B cell (primary cell): Measurements from ENCODE around the gene GALR2. TPM values are rescaled to one million over a fixed set of nuclear protein-coding genes. Genes with fewer than 3 reads are reported as not detected.
A peak's percentile ranks its signal among the peaks of the same experiment; 100 is the strongest.

Source experiments
- ATAC-seq: fragments of 200-7000 bp; cut with Tn5 transposase; one replicate; pipeline ENCODE4 v1.10.0; 2021; ENCODE audit warnings: low read depth, mild to moderate bottlenecking, moderate number of reproducible peaks, moderate library complexity
- CTCF ChIA-PET: fragments of 350-600 bp; sonication (Branson Sonifier 250); formaldehyde crosslinking; loops from one replicate; lab custom pipeline; 2021; ENCODE audit warnings: antibody characterized with exemption, inconsistent platforms; lab: Charles Lee
- POLR2A ChIA-PET: fragments of 350-600 bp; sonication (Branson Sonifier 250); formaldehyde crosslinking; loops from one replicate; lab custom pipeline; 2021; ENCODE audit warnings: antibody characterized with exemption; lab: Charles Lee
- DNase-seq: peaks from one replicate; pipeline ENCODE4 v3.0.0; 2013
- H2AFZ ChIP-seq: 2 replicates; pipeline ENCODE4 v1.6.1; 2012; ENCODE audit warnings: mild to moderate bottlenecking, low read depth, low read length; ENCODE audit not compliant: insufficient read depth, poor library complexity, severe bottlenecking
- H3K27ac ChIP-seq, 2 donors: 1 replicate in 1 of 2; 2 replicates in 1 of 2; pipeline ENCODE4 v1.5.1; 2012 to 2013; ENCODE audit warnings: low read length in 2 of 2, mild to moderate bottlenecking in 2 of 2, moderate library complexity in 1 of 2
- H3K27me3 ChIP-seq, 4 experiments: fragments of 200-600 bp in 1 of 4; sonication (generic) in 1 of 4; replicated peaks in 1 of 4; 1 replicate in 2 of 4; 2 replicates in 2 of 4; pipeline versions ENCODE4 v1.6.1 to v1.7.0; 2013 to 2016; ENCODE audit warnings: low read length in 3 of 4, mild to moderate bottlenecking in 2 of 4, mixed read lengths in 1 of 4, moderate library complexity in 1 of 4; ENCODE audit not compliant: insufficient read depth in 4 of 4, control insufficient read depth in 3 of 4; ENCODE audit errors: control extremely low read depth in 1 of 4
- H3K36me3 ChIP-seq, 2 experiments: replicated peaks in 1 of 2; 1 replicate in 1 of 2; 2 replicates in 1 of 2; pipeline versions ENCODE4 v1.6.1 to v1.7.1; 2013; ENCODE audit warnings: low read length in 1 of 2; ENCODE audit not compliant: insufficient read depth in 2 of 2, control insufficient read depth in 1 of 2; ENCODE audit errors: control extremely low read depth in 1 of 2, extremely low read depth in 1 of 2
- H3K4me1 ChIP-seq, 2 donors: fragments of 200-600 bp in 1 of 2; sonication (generic) in 1 of 2; 1 replicate in 1 of 2; 2 replicates in 1 of 2; pipeline versions ENCODE4 v1.5.1 to v1.6.1; 2013 to 2017; ENCODE audit warnings: low read length in 2 of 2; ENCODE audit not compliant: control insufficient read depth in 2 of 2, insufficient read depth in 2 of 2
- H3K4me2 ChIP-seq: replicated peaks from 2 replicates; pipeline ENCODE3; 2012; ENCODE audit warnings: mild to moderate bottlenecking, low read depth, low read length; ENCODE audit not compliant: poor library complexity, severe bottlenecking
- H3K4me3 ChIP-seq, 5 experiments: fragments of 200-600 bp in 1 of 5; sonication (generic) in 1 of 5; 1 replicate in 3 of 5; 2 replicates in 2 of 5; pipeline versions ENCODE4 v1.5.1 to v1.7.0; 2011 to 2016; ENCODE audit warnings: low read length in 4 of 5, mild to moderate bottlenecking in 4 of 5, low read depth in 2 of 5, control low read depth in 1 of 5, moderate library complexity in 1 of 5; ENCODE audit not compliant: insufficient read depth in 1 of 5; ENCODE audit errors: control extremely low read depth in 1 of 5, extremely low read depth in 1 of 5
- H3K79me2 ChIP-seq: fragments of 200-600 bp; sonication (generic); one replicate; pipeline ENCODE4 v1.6.0; 2016; ENCODE audit warnings: low read length; ENCODE audit not compliant: control insufficient read depth, insufficient read depth
- H3K9ac ChIP-seq: fragments of 200-600 bp; sonication (generic); 2 replicates; pipeline ENCODE4 v1.6.1; 2017; ENCODE audit warnings: mild to moderate bottlenecking, low read length, moderate library complexity
- H3K9me3 ChIP-seq, 3 donors: one replicate each; pipeline versions ENCODE4 v1.6.1 to v1.7.1; 2013; ENCODE audit warnings: low read length in 2 of 3; ENCODE audit not compliant: control insufficient read depth in 2 of 3, insufficient read depth in 1 of 3; ENCODE audit errors: control extremely low read depth in 1 of 3
- H4K20me1 ChIP-seq: 2 replicates; pipeline ENCODE4 v1.6.0; 2012; ENCODE audit warnings: mild to moderate bottlenecking, low read length; ENCODE audit not compliant: insufficient read depth, control insufficient read depth, poor library complexity, severe bottlenecking
- H3K27ac Mint-ChIP-seq: one replicate; pipeline ENCODE4 v1.8.0; 2021; ENCODE audit warnings: mixed read lengths
- H3K27me3 Mint-ChIP-seq: one replicate; pipeline ENCODE4 v1.8.0; 2021; ENCODE audit warnings: mixed read lengths
- H3K4me1 Mint-ChIP-seq: one replicate; pipeline ENCODE4 v1.8.0; 2021; ENCODE audit warnings: mixed read lengths
- H3K4me3 Mint-ChIP-seq: one replicate; pipeline ENCODE4 v1.8.0; 2021; ENCODE audit warnings: mixed read lengths
- H3K9me3 Mint-ChIP-seq: one replicate; pipeline ENCODE4 v1.8.0; 2022; ENCODE audit warnings: mixed read lengths; ENCODE audit not compliant: insufficient read depth
- CTCF ChIP-seq: fragments of 200-600 bp; IDR thresholded peaks from one replicate; pipeline ENCODE4 v1.8.0; 2022; ENCODE audit warnings: antibody characterized with exemption, mild to moderate bottlenecking
- EZH2 ChIP-seq: IDR thresholded peaks from 2 replicates; pipeline ENCODE4 v1.6.1; 2012; ENCODE audit warnings: borderline replicate concordance, low read depth, mild to moderate bottlenecking, moderate library complexity, low read length; ENCODE audit not compliant: insufficient read depth, poor library complexity, severe bottlenecking
- WGBS: methylation state at CpG from one replicate; pipeline ENCODE4 v1.1.5; 2013; ENCODE audit warnings: missing lambda C conversion rate; ENCODE audit not compliant: insufficient coverage; 5-methylcytosine and 5-hydroxymethylcytosine counted together
- intact Hi-C: fragments of 100-400 bp; cut with micrococcal nuclease; formaldehyde crosslinking; loops from one replicate; pipeline ENCODE4 v1.10.0; 2022
- polyA plus RNA-seq: library from polyadenylated mRNA; depleted of rRNA; stranded (reverse); fragments of >200 nt; gene quantifications from 2 replicates; pipeline ENCODE4 v1.2.3, GENCODE V29; 2012
- total RNA-seq, 2 donors: library from RNA; stranded (reverse); fragments of 120-200 nt in 1 of 2; gene quantifications; 1 replicate in 1 of 2; 2 replicates in 1 of 2; pipeline versions ENCODE4 v1.2.3 to v1.2.4, GENCODE V29; 2013 to 2022

GALR2 gene
- total and polyA plus RNA-seq, 2 donors (not counting 1 experiment from before 2014, with no cell fraction given) = 0.42 to 1.2 TPM

GRCh38 chr17:76078860-76079534, 4.4 kb downstream of the GALR2 start, which contains the start of gene ZACN:
Gene ZACN (plus strand): TSS chr17:76079182. CDS start chr17:76079265, 83 bp downstream.
- ChIA-PET POLR2A (no interaction called here), CTCF (interaction anchor here (1.2 to 1.9 kb wide), 2 partner anchors 24 to 27 kb away, joined by 3 to 6 read pairs; partner anchors contain the start of gene EXOC7)
- Mint-ChIP-seq H3K9me3 (no peaks in the 10 kb centered on the region), H3K4me3 (no peak within 1 kb of the TSS), H3K27ac (no peak within 1 kb of the TSS), H3K4me1 (peaks cover 42% of the 10 kb centered on the region), H3K27me3 (peaks cover 28% of the 10 kb centered on the region)
- intact Hi-C loops = no loop called here
- H3K4me1 ChIP-seq = peaks cover 51 to 52% of the 10 kb centered on the region in 2 donors
- H3K79me2 ChIP-seq = no peaks in the 10 kb centered on the region
- no peak for TF ChIP-seq EZH2
- TF ChIP-seq CTCF = no peak
- peaks cover 0 to 58% (median 44%) of the 10 kb centered on the region in 4 experiments for H3K27me3 ChIP-seq
- no peak within 1 kb of the TSS for H3K4me3 ChIP-seq
- H4K20me1 ChIP-seq = no peaks in the 10 kb centered on the region
- H3K36me3 ChIP-seq = peaks cover 0 to 11% of the 10 kb centered on the region in 2 experiments
- ATAC-seq (no peak), DNase-seq (no peak)
- H3K9ac ChIP-seq = no peak within 1 kb of the TSS
- peak within 1 kb of the TSS; percentile 7 for H3K4me2 ChIP-seq
- no peak within 1 kb of the TSS for H3K27ac ChIP-seq
- WGBS = 75% methylated on average over 16 of the region's 17 CpGs
- H2AFZ ChIP-seq = no peak within 1 kb of the TSS
- peaks cover 0 to 21% (median 0%) of the 10 kb centered on the region in 3 donors for H3K9me3 ChIP-seq

GRCh38 chr17:76079535-76079955, 5.0 kb downstream of the GALR2 start:
- Histone ChIP-seq H3K4me2 (peak overlapping the region; percentile 7), H3K9me3 (peaks cover 0 to 21% (median 0%) of the 10 kb centered on the region in 3 donors), H2AFZ (no peak overlapping the region), H3K36me3 (peaks cover 0 to 16% of the 10 kb centered on the region in 2 experiments), H3K9ac (no peak overlapping the region), H3K4me1 (peaks cover 46% of the 10 kb centered on the region in 2 donors), H3K4me3 (no peak overlapping the region), H3K27ac (no peak overlapping the region), H4K20me1 (no peaks in the 10 kb centered on the region), H3K27me3 (peaks cover 0 to 53% (median 42%) of the 10 kb centered on the region in 4 experiments), H3K79me2 (no peaks in the 10 kb centered on the region)
- H3K27me3 Mint-ChIP-seq = peaks cover 28% of the 10 kb centered on the region
- peaks cover 40% of the 10 kb centered on the region for H3K4me1 Mint-ChIP-seq
- CTCF ChIA-PET = interaction anchor here (1.2 to 1.9 kb wide), 2 partner anchors 24 to 26 kb away, joined by 3 to 6 read pairs; partner anchors contain the start of gene EXOC7
- TF ChIP-seq EZH2 (no peak), CTCF (no peak)
- H3K27ac Mint-ChIP-seq = no peak overlapping the region
- no peak for ATAC-seq
- intact Hi-C loops = no loop called here
- no peak for DNase-seq
- no peaks in the 10 kb centered on the region for H3K9me3 Mint-ChIP-seq
- no peak overlapping the region for H3K4me3 Mint-ChIP-seq
- POLR2A ChIA-PET = no interaction called here
- 47% methylated on average over 9 of the region's 9 CpGs for WGBS
